GM18505 (cell line): ENCODE results near the gene EPHB1.

Experiments used
- ATAC-seq: cut with Tn5 transposase; IDR thresholded peaks from one replicate; pipeline ENCODE4 v1.9.1; 2021; ENCODE audit not compliant: unreplicated experiment
- POLR2A ChIP-seq: IDR thresholded peaks from 4 replicates; pipeline ENCODE4 v1.6.1; 2011; ENCODE audit warnings: borderline replicate concordance; ENCODE audit not compliant: insufficient read depth, insufficient read length; ENCODE audit errors: extremely low read depth

The EPHB1 gene

DNA sequence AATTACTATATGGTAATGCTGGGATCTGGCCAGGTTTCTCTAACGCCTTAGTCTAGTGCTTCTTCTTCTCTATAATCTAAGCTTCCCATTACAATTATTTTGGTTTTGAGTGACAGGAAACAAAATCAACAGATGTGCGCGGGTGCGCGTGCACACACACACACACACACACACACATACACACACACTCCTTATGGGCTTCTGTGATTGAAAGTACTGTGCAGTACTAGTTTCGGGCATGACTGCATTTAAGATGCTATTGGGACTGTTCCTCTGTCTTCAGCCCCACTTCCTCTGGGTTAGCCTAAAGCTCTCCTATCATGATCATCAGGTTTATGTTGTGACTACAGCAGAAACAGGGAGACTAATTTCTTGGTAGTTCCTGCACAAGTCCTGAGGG, 32.2 kb downstream of the EPHB1 start:
- no peak for TF ChIP-seq POLR2A
- ATAC-seq = no peak

GRCh38 chr3:134829721-134830120, 34.7 kb downstream of the EPHB1 start:
- no peak for ATAC-seq

GRCh38 chr3:134832585-134832984, 37.5 kb downstream of the EPHB1 start:
- TF ChIP-seq POLR2A = no peak
- no peak for ATAC-seq

More at GRCh38 chr3:134829721-134830120, 34.7 kb downstream of the EPHB1 start:
- TF ChIP-seq POLR2A = no peak

DNA sequence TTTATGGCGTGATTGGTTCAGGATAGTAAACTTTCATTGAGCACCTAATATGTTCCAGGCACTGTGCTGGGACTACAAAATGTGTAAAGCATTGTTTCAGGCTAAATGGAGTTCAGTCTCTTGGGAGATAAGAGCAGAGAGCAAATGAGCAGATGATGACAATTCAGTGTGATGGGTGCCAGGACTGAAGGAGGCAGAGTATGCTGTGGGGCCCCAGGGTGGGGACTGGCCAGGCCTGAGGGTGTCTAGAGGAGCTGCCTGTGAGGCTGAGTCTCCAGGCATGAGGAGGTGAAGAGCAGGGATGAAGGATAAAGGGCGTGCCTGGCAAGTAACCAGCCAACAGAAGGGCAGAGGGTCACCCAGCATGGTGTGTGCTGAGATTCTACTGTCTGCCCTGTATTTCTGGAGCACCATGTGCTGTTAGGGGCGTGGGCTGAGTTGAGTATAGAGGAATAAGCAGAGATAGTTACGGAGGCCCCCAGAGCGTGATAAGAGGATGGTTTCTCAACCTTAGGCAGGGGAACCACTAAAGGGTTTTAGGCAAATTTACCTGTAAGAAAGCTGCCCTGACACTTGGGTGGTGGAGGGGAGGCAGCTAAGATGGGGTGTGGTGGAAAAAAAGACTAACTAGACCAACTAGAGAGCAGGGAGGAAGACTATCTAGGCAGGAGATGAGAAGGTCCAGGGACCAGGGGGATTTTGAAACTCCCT, 38.5 kb downstream of the EPHB1 start:
- TF ChIP-seq POLR2A = no peak
- ATAC-seq = no peak

GRCh38 chr3:134836921-134837320, 41.9 kb downstream of the EPHB1 start:
- no peak for TF ChIP-seq POLR2A
- ATAC-seq = no peak

DNA sequence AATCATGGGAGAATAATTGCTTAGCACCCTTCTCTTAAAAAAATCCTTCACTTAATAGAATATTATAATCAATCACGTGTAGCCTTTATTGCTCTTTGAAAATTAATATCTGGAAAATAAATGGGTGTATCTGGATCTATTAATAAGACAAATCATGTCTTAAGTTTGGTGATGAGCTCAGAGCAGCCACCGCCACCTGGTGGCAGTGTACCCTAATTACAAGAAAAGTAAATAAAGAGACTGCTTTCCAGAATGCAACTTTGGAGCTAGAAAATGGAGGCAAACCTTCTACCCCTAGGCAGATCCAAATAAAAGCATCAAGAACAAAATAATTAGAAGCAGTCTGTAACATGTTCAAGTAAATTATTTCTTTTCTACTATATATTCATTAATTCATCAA, 43.5 kb downstream of the EPHB1 start:
- no peak for TF ChIP-seq POLR2A
- no peak for ATAC-seq

DNA sequence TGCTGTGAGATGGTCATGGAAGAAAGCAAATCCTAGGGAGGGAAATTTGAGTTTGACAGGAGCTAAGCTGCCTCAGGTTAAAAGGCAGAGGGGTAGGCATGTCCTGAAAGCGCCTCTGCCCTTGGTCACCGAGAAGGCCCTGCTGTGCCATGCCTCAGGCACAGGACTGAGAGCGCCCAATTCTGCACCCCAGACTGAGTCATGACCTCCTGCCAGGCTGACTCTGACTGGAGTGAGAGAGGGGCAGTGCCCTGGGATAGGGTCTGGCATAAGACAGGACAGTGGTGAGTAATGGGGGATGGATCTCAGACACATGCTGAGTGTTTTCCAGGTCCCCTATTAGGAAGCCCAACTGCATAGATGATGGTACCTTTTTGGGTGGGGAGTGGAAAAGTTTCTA, 44.4 kb downstream of the EPHB1 start:
- ATAC-seq = no peak

DNA sequence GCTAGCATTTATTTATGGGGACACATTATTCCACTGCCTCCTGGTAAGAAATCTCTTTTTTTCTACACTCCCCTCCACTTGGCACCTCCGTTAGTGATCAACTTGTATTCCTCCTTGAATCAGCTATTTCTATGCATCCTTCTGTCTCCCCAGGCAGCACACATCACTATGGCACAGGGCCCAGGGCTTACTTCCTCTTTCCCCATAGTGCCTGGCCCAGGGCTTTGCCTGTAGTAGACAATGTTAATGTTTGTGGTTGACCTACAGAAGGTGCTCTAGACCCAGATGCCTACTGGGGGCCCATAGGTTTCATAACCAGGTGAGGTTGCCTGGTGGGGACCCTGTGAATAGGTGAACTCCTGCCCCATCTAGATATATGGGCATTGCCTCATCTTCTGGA, 44.9 kb downstream of the EPHB1 start:
- no peak for TF ChIP-seq POLR2A
- ATAC-seq = peak; percentile 90

More for the DNA sequence above, 44.4 kb downstream of the EPHB1 start:
- TF ChIP-seq POLR2A = no peak

DNA sequence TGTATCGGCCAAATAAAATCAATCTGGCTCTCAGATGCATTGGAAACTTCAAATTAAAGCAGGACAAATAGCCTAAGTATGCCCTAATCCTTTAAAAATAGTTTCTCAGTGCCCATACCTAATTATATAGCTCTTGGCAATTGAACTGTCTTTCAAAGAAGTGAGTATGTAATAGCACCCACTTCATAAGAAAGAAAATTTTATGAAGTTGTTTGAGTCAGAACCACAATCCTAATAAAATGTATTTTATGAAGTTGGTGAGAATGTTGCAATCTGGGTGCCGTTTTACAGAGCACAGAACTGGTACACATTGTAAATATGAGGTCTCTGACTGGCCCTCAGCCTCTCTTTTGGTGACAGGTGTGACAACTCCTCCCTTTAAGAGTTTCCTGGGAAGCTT, 45.4 kb downstream of the EPHB1 start:
- no peak for ATAC-seq
- no peak for TF ChIP-seq POLR2A

DNA sequence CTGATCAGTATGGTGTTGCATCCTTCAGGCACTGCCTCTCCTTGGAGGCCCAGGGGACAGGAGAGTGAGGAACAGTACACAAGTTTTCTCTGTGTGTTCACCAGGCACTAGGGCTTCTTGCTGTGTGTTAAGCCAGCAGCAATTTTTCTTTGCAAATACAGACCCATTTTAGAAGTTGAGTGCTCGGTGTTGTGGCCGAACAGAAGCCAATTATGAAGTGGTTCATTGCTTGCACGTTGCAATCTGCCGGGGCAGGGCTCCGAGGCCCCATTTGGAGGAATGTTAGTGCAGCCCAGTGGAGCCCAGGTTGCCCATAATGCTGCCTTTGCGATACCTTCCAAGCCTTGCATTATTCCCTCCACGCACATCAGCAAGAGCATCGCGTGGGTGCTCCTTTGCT, 51.0 kb downstream of the EPHB1 start:
- ATAC-seq = no peak
- no peak for TF ChIP-seq POLR2A

GRCh38 chr3:134846911-134847317, 51.9 kb downstream of the EPHB1 start:
- no peak for TF ChIP-seq POLR2A
- ATAC-seq = no peak

GRCh38 chr3:134847349-134847748, 52.3 kb downstream of the EPHB1 start:
- no peak for TF ChIP-seq POLR2A
- no peak for ATAC-seq

GRCh38 chr3:134849561-134849960, 54.5 kb downstream of the EPHB1 start:
- TF ChIP-seq POLR2A = no peak
- no peak for ATAC-seq

DNA sequence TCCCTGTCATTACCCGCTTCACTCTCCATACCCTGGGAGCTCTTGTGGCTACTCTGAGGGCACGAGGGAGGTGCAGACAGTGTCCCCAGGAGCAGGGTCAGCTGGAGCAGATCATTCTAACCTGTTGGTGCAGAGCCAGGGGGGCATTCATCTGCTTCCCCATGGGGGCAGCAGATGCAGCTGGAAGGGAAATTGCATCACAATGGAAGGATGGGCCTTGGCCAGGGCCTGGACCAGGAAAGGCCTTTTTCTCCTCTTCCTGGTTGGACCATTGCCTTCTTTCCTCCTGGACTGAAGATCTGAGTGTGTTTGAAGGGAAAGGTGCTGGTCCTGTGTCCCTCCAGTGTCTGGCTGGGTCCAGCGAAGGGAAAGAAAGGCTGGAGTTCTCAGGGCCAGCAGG, 55.7 kb downstream of the EPHB1 start:
- TF ChIP-seq POLR2A = no peak
- no peak for ATAC-seq

DNA sequence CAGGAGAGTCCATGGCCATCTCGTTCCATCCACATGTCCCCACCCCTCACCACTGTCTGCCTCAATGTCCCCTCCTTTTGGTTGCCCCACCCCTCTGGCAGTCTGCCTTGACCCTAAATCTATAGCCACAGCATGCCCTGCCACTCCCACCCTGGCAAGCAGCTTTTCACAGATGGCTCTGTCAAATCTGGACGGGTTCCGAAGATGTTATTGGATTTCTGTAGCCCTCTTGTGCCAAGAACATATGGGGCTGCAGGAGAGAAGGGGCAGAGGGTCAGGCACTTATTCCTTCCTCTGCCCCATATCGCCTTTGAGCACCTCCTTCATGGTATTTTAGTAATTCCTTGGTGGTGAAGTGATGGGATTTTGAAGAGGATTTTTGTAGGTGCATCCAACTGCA, 57.1 kb downstream of the EPHB1 start:
- TF ChIP-seq POLR2A = no peak
- ATAC-seq = no peak

- no peak for TF ChIP-seq POLR2A
- peak; percentile 95 for ATAC-seq
Measured at GRCh38 chr3:134852893-134853351, 57.9 kb downstream of the EPHB1 start.

DNA sequence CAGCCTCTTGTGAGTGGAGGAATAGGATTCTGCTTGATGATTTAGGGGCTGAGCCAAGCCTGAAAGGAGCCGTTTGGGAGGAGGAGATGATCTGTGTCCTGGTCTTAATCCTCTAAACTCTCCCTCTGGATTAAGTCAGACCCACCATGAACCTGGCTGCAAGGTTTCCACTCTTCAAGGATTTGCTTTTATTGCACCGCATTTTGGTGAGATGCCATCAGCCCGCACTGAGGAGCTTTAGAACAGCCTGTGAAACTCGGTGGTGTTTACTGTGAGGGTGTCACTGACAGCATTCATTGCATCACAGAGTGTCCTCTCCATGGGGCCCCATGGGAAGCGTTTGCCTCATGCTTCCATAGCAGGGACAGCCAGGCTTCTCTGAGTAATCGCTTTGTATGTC, 59.2 kb downstream of the EPHB1 start:
- ATAC-seq = no peak
- TF ChIP-seq POLR2A = no peak
